ENCODE data around the gene SORBS1.
"Not testable (repeated sequence)": the region's sequence is repeated elsewhere in the genome, so short reads cannot be mapped to it uniquely, and the experiment has no call there.

Gene SORBS1

GRCh38 chr10:95355301-95355700, 205.9 kb downstream of the SORBS1 start:
- Histone ChIP-seq H3K4me3 (ENCODE audit: low read length) (no peak overlapping the region), H3K9me3 (ENCODE audit: insufficient read depth, low read depth, low read length) (no peaks in the 10 kb centered on the region), H3K27me3 (ENCODE audit: insufficient read depth, low read length) (no peaks in the 10 kb centered on the region), H3K36me3 (ENCODE audit: insufficient read depth, low read depth, low read length) (peaks cover 31% of the 10 kb centered on the region), H3K9ac (ENCODE audit: low read depth, low read length) (no peak overlapping the region), H3K27ac (ENCODE audit: low read length) (no peak overlapping the region), H3K4me1 (ENCODE audit: insufficient read depth, low read length) (no peaks in the 10 kb centered on the region)

- Histone ChIP-seq H3K36me3 (ENCODE audit: insufficient read depth, low read depth, low read length) (peaks cover 31% of the 10 kb centered on the region), H3K27me3 (ENCODE audit: insufficient read depth, low read length) (no peaks in the 10 kb centered on the region), H3K27ac (ENCODE audit: low read length) (no peak overlapping the region), H3K4me1 (ENCODE audit: insufficient read depth, low read length) (no peaks in the 10 kb centered on the region), H3K9me3 (ENCODE audit: insufficient read depth, low read depth, low read length) (no peaks in the 10 kb centered on the region), H3K4me3 (ENCODE audit: low read length) (no peak overlapping the region), H3K9ac (ENCODE audit: low read depth, low read length) (no peak overlapping the region)
Observed at GRCh38 chr10:95354110-95354509, 207.1 kb downstream of the SORBS1 start.

GRCh38 chr10:95353123-95353522, 208.0 kb downstream of the SORBS1 start:
- no peaks in the 10 kb centered on the region for H3K27me3 ChIP-seq (ENCODE audit: insufficient read depth, low read length)
- H3K27ac ChIP-seq (ENCODE audit: low read length): no peak overlapping the region
- H3K4me3 ChIP-seq (ENCODE audit: low read length): no peak overlapping the region
- H3K9ac ChIP-seq (ENCODE audit: low read depth, low read length): no peak overlapping the region
- H3K4me1 ChIP-seq (ENCODE audit: insufficient read depth, low read length): no peaks in the 10 kb centered on the region
- peaks cover 31% of the 10 kb centered on the region for H3K36me3 ChIP-seq (ENCODE audit: insufficient read depth, low read depth, low read length)
- H3K9me3 ChIP-seq (ENCODE audit: insufficient read depth, low read depth, low read length): no peaks in the 10 kb centered on the region

- H3K27me3 ChIP-seq (ENCODE audit: insufficient read depth, low read length): no peaks in the 10 kb centered on the region
- no peak overlapping the region for H3K4me3 ChIP-seq (ENCODE audit: low read length)
- no peak overlapping the region for H3K9ac ChIP-seq (ENCODE audit: low read depth, low read length)
- peaks cover 31% of the 10 kb centered on the region for H3K36me3 ChIP-seq (ENCODE audit: insufficient read depth, low read depth, low read length)
- H3K27ac ChIP-seq (ENCODE audit: low read length): no peak overlapping the region
- no peaks in the 10 kb centered on the region for H3K4me1 ChIP-seq (ENCODE audit: insufficient read depth, low read length)
- H3K9me3 ChIP-seq (ENCODE audit: insufficient read depth, low read depth, low read length): no peaks in the 10 kb centered on the region
Observed at GRCh38 chr10:95352684-95353083, 208.5 kb downstream of the SORBS1 start.

GRCh38 chr10:95350830-95351228, 210.3 kb downstream of the SORBS1 start:
- H3K27ac ChIP-seq (ENCODE audit: low read length): no peak overlapping the region
- no peak overlapping the region for H3K9ac ChIP-seq (ENCODE audit: low read depth, low read length)
- H3K9me3 ChIP-seq (ENCODE audit: insufficient read depth, low read depth, low read length): no peaks in the 10 kb centered on the region
- no peak overlapping the region for H3K4me3 ChIP-seq (ENCODE audit: low read length)
- H3K36me3 ChIP-seq (ENCODE audit: insufficient read depth, low read depth, low read length): peaks cover 25% of the 10 kb centered on the region
- no peaks in the 10 kb centered on the region for H3K27me3 ChIP-seq (ENCODE audit: insufficient read depth, low read length)
- H3K4me1 ChIP-seq (ENCODE audit: insufficient read depth, low read length): no peaks in the 10 kb centered on the region

- Histone ChIP-seq H3K36me3 (ENCODE audit: insufficient read depth, low read depth, low read length) (peaks cover 25% of the 10 kb centered on the region), H3K9me3 (ENCODE audit: insufficient read depth, low read depth, low read length) (no peaks in the 10 kb centered on the region), H3K9ac (ENCODE audit: low read depth, low read length) (no peak overlapping the region), H3K27me3 (ENCODE audit: insufficient read depth, low read length) (no peaks in the 10 kb centered on the region), H3K4me1 (ENCODE audit: insufficient read depth, low read length) (no peaks in the 10 kb centered on the region), H3K27ac (ENCODE audit: low read length) (no peak overlapping the region), H3K4me3 (ENCODE audit: low read length) (no peak overlapping the region)
Observed at GRCh38 chr10:95350219-95350829, 210.8 kb downstream of the SORBS1 start.

- not testable (repeated sequence) for H3K27me3 ChIP-seq (ENCODE audit: insufficient read depth, low read length); H3K9ac ChIP-seq (ENCODE audit: low read depth, low read length); H3K4me1 ChIP-seq (ENCODE audit: insufficient read depth, low read length); H3K27ac ChIP-seq (ENCODE audit: low read length); H3K9me3 ChIP-seq (ENCODE audit: insufficient read depth, low read depth, low read length); H3K4me3 ChIP-seq (ENCODE audit: low read length)
- H3K36me3 ChIP-seq (ENCODE audit: insufficient read depth, low read depth, low read length): peaks cover 11% of the 10 kb centered on the region; the same call in 1 of the 2 replicates
Observed at GRCh38 chr10:95347402-95347766, 213.8 kb downstream of the SORBS1 start.

GRCh38 chr10:95346715-95347401, 214.3 kb downstream of the SORBS1 start:
- Histone ChIP-seq H3K27me3 (ENCODE audit: insufficient read depth, low read length) (no peaks in the 10 kb centered on the region), H3K9ac (ENCODE audit: low read depth, low read length) (no peak overlapping the region), H3K36me3 (ENCODE audit: insufficient read depth, low read depth, low read length) (peaks cover 11% of the 10 kb centered on the region; the same call in 1 of the 2 replicates), H3K27ac (ENCODE audit: low read length) (no peak overlapping the region), H3K4me3 (ENCODE audit: low read length) (no peak overlapping the region), H3K4me1 (ENCODE audit: insufficient read depth, low read length) (peaks cover 6% of the 10 kb centered on the region; the same call in 1 of the 2 replicates), H3K9me3 (ENCODE audit: insufficient read depth, low read depth, low read length) (no peaks in the 10 kb centered on the region)

GRCh38 chr10:95343573-95343972, 217.6 kb downstream of the SORBS1 start:
- Histone ChIP-seq H3K9me3 (ENCODE audit: insufficient read depth, low read depth, low read length) (no peaks in the 10 kb centered on the region), H3K27ac (ENCODE audit: low read length) (no peak overlapping the region), H3K4me1 (ENCODE audit: insufficient read depth, low read length) (peaks cover 6% of the 10 kb centered on the region; the same call in 1 of the 2 replicates), H3K36me3 (ENCODE audit: insufficient read depth, low read depth, low read length) (0 out of 2 replicates have a peak, but pooled peaks cover 7% of the 10 kb centered on the region), H3K4me3 (ENCODE audit: low read length) (no peak overlapping the region), H3K9ac (ENCODE audit: low read depth, low read length) (no peak overlapping the region), H3K27me3 (ENCODE audit: insufficient read depth, low read length) (no peaks in the 10 kb centered on the region)

GRCh38 chr10:95341716-95342130, 219.4 kb downstream of the SORBS1 start:
- Histone ChIP-seq H3K9ac (ENCODE audit: low read depth, low read length) (no peak overlapping the region), H3K9me3 (ENCODE audit: insufficient read depth, low read depth, low read length) (no peaks in the 10 kb centered on the region), H3K4me3 (ENCODE audit: low read length) (no peak overlapping the region), H3K36me3 (ENCODE audit: insufficient read depth, low read depth, low read length) (0 out of 2 replicates have a peak, but pooled peaks cover 7% of the 10 kb centered on the region), H3K4me1 (ENCODE audit: insufficient read depth, low read length) (peaks cover 6% of the 10 kb centered on the region; the same call in 1 of the 2 replicates), H3K27ac (ENCODE audit: low read length) (no peak overlapping the region), H3K27me3 (ENCODE audit: insufficient read depth, low read length) (no peaks in the 10 kb centered on the region)

GRCh38 chr10:95339863-95340262, 221.3 kb downstream of the SORBS1 start:
- Histone ChIP-seq H3K9me3 (ENCODE audit: insufficient read depth, low read depth, low read length) (no peaks in the 10 kb centered on the region), H3K9ac (ENCODE audit: low read depth, low read length) (no peak overlapping the region), H3K36me3 (ENCODE audit: insufficient read depth, low read depth, low read length) (no peaks in the 10 kb centered on the region), H3K27ac (ENCODE audit: low read length) (no peak overlapping the region), H3K4me3 (ENCODE audit: low read length) (no peak overlapping the region), H3K4me1 (ENCODE audit: insufficient read depth, low read length) (peaks cover 6% of the 10 kb centered on the region; the same call in 1 of the 2 replicates), H3K27me3 (ENCODE audit: insufficient read depth, low read length) (no peaks in the 10 kb centered on the region)

Measured in iPS-20b (cell line).